HepG2 (cell line): Measurements from ENCODE around the gene KCNA1. TPM values are rescaled to one million over a fixed set of nuclear protein-coding genes. Genes with fewer than 3 reads are reported as not detected.

ENCODE experiments used
- ATAC-seq: fragments of 200-7000 bp; cut with Tn5 transposase; 3 replicates; pipeline ENCODE4 v1.9.1; 2020; ENCODE audit warnings: mild to moderate bottlenecking, moderate library complexity
- BruUV-seq: library from RNA; stranded (reverse); fragments of 400-500 nt; replicated peaks from 2 replicates; lab custom pipeline; 2021; lab: Mats Ljungman, UMichigan
- CTCF ChIA-PET: fragments of 300-600 bp; formaldehyde crosslinking; extraction: SDS; loops from one replicate; lab custom pipeline; 2021; ENCODE audit warnings: low total read pairs, inconsistent platforms, low intra/inter-chr PET ratio; lab: Yijun Ruan, JAX
- POLR2A ChIA-PET: fragments of 350-600 bp; sonication (Branson Sonifier 250); formaldehyde crosslinking; loops from one replicate; lab custom pipeline; 2020; ENCODE audit warnings: antibody characterized with exemption, inconsistent platforms; lab: Yijun Ruan, JAX
- DNase-seq: peaks from one replicate; pipeline ENCODE4 v3.0.0-alpha.2; 2015; ENCODE audit warnings: low spot score
- FAIRE-seq: peaks from 3 replicates; lab custom pipeline; 2011; peaks lifted over from hg19 to GRCh38; lab: Jason Lieb, UNC
- H2AFZ ChIP-seq: one replicate; pipeline ENCODE4 v1.6.1; 2011; ENCODE audit warnings: low read length, inconsistent platforms
- H3K27ac ChIP-seq: fragments of 300-600 bp; 3 replicates; pipeline ENCODE4 v1.8.0; 2011; ENCODE audit warnings: mixed run types, mild to moderate bottlenecking, mixed read lengths, low read length, inconsistent platforms; ENCODE audit not compliant: insufficient read depth; ENCODE audit errors: extremely low read length
- H3K27me3 ChIP-seq, 2 experiments: fragments of 200-600 bp in 1 of 2; 2 replicates in 1 of 2; 3 replicates in 1 of 2; pipeline versions ENCODE4 v1.6.0 to v1.8.0; 2011; ENCODE audit warnings: low read length in 2 of 2, mild to moderate bottlenecking in 2 of 2, moderate library complexity in 2 of 2, inconsistent platforms in 1 of 2; ENCODE audit not compliant: insufficient read depth in 2 of 2, control insufficient read depth in 1 of 2
- H3K36me3 ChIP-seq, 2 experiments: fragments of 200-600 bp in 1 of 2; replicated peaks in 1 of 2; 2 replicates in 1 of 2; 3 replicates in 1 of 2; pipeline versions ENCODE4 v1.5.1 to v1.8.0; 2011; ENCODE audit warnings: low read length in 2 of 2, inconsistent platforms in 1 of 2; ENCODE audit not compliant: insufficient read depth in 2 of 2, control insufficient read depth in 1 of 2
- H3K4me1 ChIP-seq: 2 replicates; pipeline ENCODE4 v1.5.1; 2012; ENCODE audit warnings: low read length, inconsistent platforms; ENCODE audit not compliant: insufficient read depth
- H3K4me2 ChIP-seq: 2 replicates; pipeline ENCODE4 v1.6.0; 2011; ENCODE audit warnings: low read depth, low read length, inconsistent platforms
- H3K4me3 ChIP-seq, 3 experiments: fragments of 200-600 bp in 1 of 3; sonication (generic), shearing (Covaris generic) in 1 of 3; replicated peaks in 1 of 3; 2 replicates each; pipeline ENCODE4 v1.5.1; 2011 to 2016; ENCODE audit warnings: low read length in 3 of 3, inconsistent platforms in 2 of 3, low read depth in 2 of 3, mild to moderate bottlenecking in 2 of 3, control low read depth in 1 of 3, mixed read lengths in 1 of 3; ENCODE audit not compliant: insufficient read depth in 1 of 3
- H3K79me2 ChIP-seq: one replicate; pipeline ENCODE4 v1.6.1; 2011; ENCODE audit warnings: low read length, inconsistent platforms; ENCODE audit not compliant: insufficient read depth
- H3K9ac ChIP-seq: 2 replicates; pipeline ENCODE4 v1.6.0; 2011; ENCODE audit warnings: mild to moderate bottlenecking, low read depth, low read length, inconsistent platforms; ENCODE audit not compliant: insufficient read depth
- H3K9me3 ChIP-seq: 2 replicates; pipeline ENCODE4 v1.5.1; 2012; ENCODE audit warnings: mild to moderate bottlenecking, low read length
- H4K20me1 ChIP-seq: 2 replicates; pipeline ENCODE4 v1.6.0; 2011; ENCODE audit warnings: inconsistent platforms, mild to moderate bottlenecking, low read length, moderate library complexity; ENCODE audit not compliant: insufficient read depth
- ATF1 ChIP-seq: IDR thresholded peaks from 2 replicates; pipeline ENCODE4 v1.6.1; 2016; ENCODE audit warnings: mild to moderate bottlenecking, control low read depth
- CEBPB ChIP-seq: IDR thresholded peaks from 2 replicates; pipeline ENCODE4 v1.6.1; 2011; ENCODE audit warnings: low read depth, low read length, improper control_type of control experiment, borderline replicate concordance
- JARID2 ChIP-seq: sonication (generic); formaldehyde crosslinking; IDR thresholded peaks from 2 replicates; pipeline ENCODE4 v1.8.1; 2023; ENCODE audit warnings: missing genetic modification reagents, inconsistent platforms; ENCODE audit not compliant: insufficient replicate concordance
- KDM1A ChIP-seq: IDR thresholded peaks from 2 replicates; pipeline ENCODE4 v1.6.1; 2016; ENCODE audit warnings: missing compliant biosample characterization
- KMT2A ChIP-seq: sonication (generic); formaldehyde crosslinking; IDR thresholded peaks from 2 replicates; pipeline ENCODE4 v1.4.0; 2020; ENCODE audit warnings: missing genetic modification reagents
- MTF2 ChIP-seq: sonication (generic); formaldehyde crosslinking; IDR thresholded peaks from 2 replicates; pipeline ENCODE4 v1.5.0; 2020; ENCODE audit warnings: missing genetic modification reagents, borderline replicate concordance
- PLSCR1 ChIP-seq: sonication (generic); formaldehyde crosslinking; IDR thresholded peaks from 2 replicates; pipeline ENCODE4 v1.5.0; 2020; ENCODE audit warnings: missing genetic modification reagents, mild to moderate bottlenecking, borderline replicate concordance
- PRDM4 ChIP-seq: sonication (generic); formaldehyde crosslinking; IDR thresholded peaks from 2 replicates; pipeline ENCODE4 v1.9.0; 2021; ENCODE audit warnings: missing genetic modification reagents, borderline replicate concordance
- SIX1 ChIP-seq: sonication (generic); formaldehyde crosslinking; IDR thresholded peaks from 2 replicates; pipeline ENCODE4 v1.4.0; 2020; ENCODE audit warnings: missing genetic modification reagents, borderline replicate concordance
- ZHX2 ChIP-seq, 2 experiments: sonication (generic) in 1 of 2; formaldehyde crosslinking in 1 of 2; IDR thresholded peaks; 2 replicates each; pipeline versions ENCODE4 v1.6.1 to v1.9.0; 2014 to 2022; ENCODE audit warnings: antibody characterized with exemption in 1 of 2, borderline replicate concordance in 1 of 2, inconsistent platforms in 1 of 2, low read depth in 1 of 2, missing genetic modification reagents in 1 of 2
- ZNF253 ChIP-seq: sonication (generic); formaldehyde crosslinking; IDR thresholded peaks from 2 replicates; pipeline ENCODE4 v1.8.0; 2022; ENCODE audit warnings: mild to moderate bottlenecking, missing genetic modification reagents, borderline replicate concordance
- ZNF260 ChIP-seq: sonication (generic); formaldehyde crosslinking; IDR thresholded peaks from 2 replicates; pipeline ENCODE4 v1.4.0; 2020; ENCODE audit warnings: missing genetic modification reagents, low read depth, mild to moderate bottlenecking, borderline replicate concordance
- ZNF292 ChIP-seq: sonication (generic); formaldehyde crosslinking; IDR thresholded peaks from 2 replicates; pipeline ENCODE4 v1.8.1; 2022; ENCODE audit warnings: mild to moderate bottlenecking, low read depth, missing genetic modification reagents, borderline replicate concordance
- ZNF335 ChIP-seq: sonication (generic); formaldehyde crosslinking; IDR thresholded peaks from 2 replicates; pipeline ENCODE4 v1.4.0; 2020; ENCODE audit warnings: missing genetic modification reagents
- ZNF839 ChIP-seq: sonication (generic); formaldehyde crosslinking; IDR thresholded peaks from 2 replicates; pipeline ENCODE4 v1.4.0; 2020; ENCODE audit warnings: missing genetic modification reagents, mild to moderate bottlenecking, borderline replicate concordance
- WGBS: methylation state at CpG from one replicate; pipeline ENCODE4 v1.1.6; 2017; ENCODE audit warnings: low lambda C conversion rate; 5-methylcytosine and 5-hydroxymethylcytosine counted together
- in situ Hi-C: cut with HindIII; loops from 2 replicates; pipeline ENCODE4 v1.10.0; 2017; ENCODE audit warnings: low pct_unique_long_range_greater_than_20kb; ENCODE audit not compliant: extremely low pct_ligation_motif_present
- intact Hi-C: fragments of 100-400 bp; cut with micrococcal nuclease; formaldehyde crosslinking; loops from one replicate; pipeline ENCODE4 v1.10.0; 2022; ENCODE audit not compliant: unreplicated experiment
- polyA plus RNA-seq, 8 experiments: library from polyadenylated mRNA; depleted of rRNA in 3 of 8; stranded (reverse) in 7 of 8; unstranded in 1 of 8; fragments of >200 nt; fragmentation: Illumina TruSeq in 4 of 8; extraction: Trizol in 4 of 8; gene quantifications; 2 replicates each; pipeline versions ENCODE4 v1.2.1 to v1.2.3, GENCODE V29; 2011 to 2016; ENCODE audit warnings: low read depth in 4 of 8, missing spikeins in 1 of 8, mixed read lengths in 1 of 8; ENCODE audit not compliant: insufficient read depth in 1 of 8
- total RNA-seq, 5 experiments: library from RNA; depleted of rRNA; stranded (reverse); fragments of >200 nt; fragmentation: Illumina TruSeq; extraction: Trizol; gene quantifications; 2 replicates each; pipeline ENCODE4 v1.2.3, GENCODE V29; 2016; ENCODE audit warnings: low read depth in 1 of 5

The KCNA1 gene
- total and polyA plus RNA-seq, 2 of the 13 experiments (the other 11 are each of a cell fraction or from before 2014, with no cell fraction given), result not detected

- H3K27me3 ChIP-seq, result peaks cover 1 to 29% of the 10 kb centered on the region in 2 experiments; a peak in 3 of 5 replicates
- no peak overlapping the region for H3K4me3 ChIP-seq
- H3K27ac ChIP-seq, result no peak overlapping the region
- no peak for FAIRE-seq
- CTCF ChIA-PET, result no interaction called here
- H3K4me2 ChIP-seq, result no peak overlapping the region
- TF ChIP-seq ZNF839 (CRISPR knock-in tag) (no peak), PLSCR1 (CRISPR knock-in tag) (no peak), KDM1A (no peak), KMT2A (CRISPR knock-in tag) (no peak), ZNF260 (CRISPR knock-in tag) (no peak), CEBPB (no peak), MTF2 (CRISPR knock-in tag) (no peak), JARID2 (CRISPR knock-in tag) (no peak), ATF1 (CRISPR knock-in tag) (no peak), ZHX2 (IDR thresholded peaks at IDR 0.05; ENCODE audit: low read depth) (no peak), ZHX2 (CRISPR knock-in tag; IDR thresholded peaks at IDR 0.05; ENCODE audit: borderline replicate concordance) (no peak), ZNF335 (CRISPR knock-in tag) (no peak), PRDM4 (no peak), SIX1 (CRISPR knock-in tag) (no peak), ZNF292 (CRISPR knock-in tag) (no peak), ZNF253 (CRISPR knock-in tag) (no peak)
- TF ChIP-seq, all 625 proteins: peak for 0
- H3K79me2 ChIP-seq, result no peaks in the 10 kb centered on the region
- intact Hi-C loops, result no loop called here
- H2AFZ ChIP-seq, result no peak overlapping the region
- H4K20me1 ChIP-seq, result no peaks in the 10 kb centered on the region
- POLR2A ChIA-PET, result no interaction called here
- H3K36me3 ChIP-seq, result no peaks in the 10 kb centered on the region
- WGBS, result 23% methylated on average over 12 of the region's 12 CpGs
- ATAC-seq (no peak), DNase-seq (no peak)
- in situ Hi-C loops, result no loop called here
- H3K9ac ChIP-seq, result no peak overlapping the region
- BruUV-seq, result no TSS peak
- H3K4me1 ChIP-seq, result no peaks in the 10 kb centered on the region
- no peaks in the 10 kb centered on the region for H3K9me3 ChIP-seq
These were observed 37.5 kb downstream of the KCNA1 start for GRCh38 chr12:4947253-4947652.
